ENCODE results near the gene NRG3. TPM values are rescaled to one million over a fixed set of nuclear protein-coding genes. Genes with fewer than 3 reads are reported as not detected.

NRG3 gene
- total and polyA plus RNA-seq, 9 donors: 0.04 to 4.5 (median 0.15) TPM; not detected in 2

- 6 to 30% (median 12%) methylated on average over 2 of the region's 2 CpGs for WGBS, 3 donors
- intact Hi-C loops (cut with DNase I): no loop called here
- H3K9me3 ChIP-seq: no peaks in the 10 kb centered on the region
These were observed 716.4 kb downstream of the NRG3 start for GRCh38 chr10:82591421-82591820.

DNA sequence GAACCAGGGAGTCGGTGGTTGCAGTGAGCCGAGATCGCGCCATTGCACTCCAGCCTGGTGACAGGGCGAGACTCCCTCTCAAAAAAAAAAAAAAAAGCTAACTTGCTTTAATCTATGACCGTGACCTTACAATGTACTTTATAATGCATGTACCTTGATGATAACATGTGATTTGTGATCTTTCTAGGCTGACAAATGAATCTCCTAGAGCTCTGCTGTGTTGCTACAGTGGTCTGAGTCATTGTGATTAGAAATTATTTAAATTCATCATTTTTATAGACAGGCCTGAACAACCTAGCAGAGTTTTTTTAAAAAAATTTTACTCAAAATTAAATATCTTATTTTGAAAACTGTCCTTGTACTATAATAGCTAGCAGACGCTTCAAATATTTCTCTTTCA, 722.8 kb downstream of the NRG3 start:
- no peaks in the 10 kb centered on the region for H3K9me3 ChIP-seq
- TF ChIP-seq EP300 (IDR thresholded peaks at IDR 0.05): no peak
- H3K36me3 ChIP-seq: no peaks in the 10 kb centered on the region
- H3K4me3 ChIP-seq: no peak overlapping the region
- no peaks in the 10 kb centered on the region for H3K27me3 ChIP-seq
- 90 to 92% (median 91%) methylated on average over 7 of the region's 7 CpGs for WGBS, 3 donors
- intact Hi-C loops (cut with DNase I): no loop called here
- no peak overlapping the region for H3K27ac ChIP-seq
- DNase-seq: no peak
- H3K4me1 ChIP-seq (ENCODE audit: insufficient read depth): no peaks in the 10 kb centered on the region

More at GRCh38 chr10:82591421-82591820, 716.4 kb downstream of the NRG3 start:
- TF ChIP-seq POLR2A (IDR thresholded peaks at IDR 0.05): no peak
- TF ChIP-seq CTCF (IDR thresholded peaks at IDR 0.05): no peak
- TF ChIP-seq EP300 (IDR thresholded peaks at IDR 0.05): no peak
- no peak overlapping the region for H3K27ac ChIP-seq
- no peaks in the 10 kb centered on the region for H3K4me1 ChIP-seq (ENCODE audit: insufficient read depth)
- H3K36me3 ChIP-seq: no peaks in the 10 kb centered on the region
- no peak for DNase-seq
- H3K27me3 ChIP-seq: no peaks in the 10 kb centered on the region
- H3K4me3 ChIP-seq: no peak overlapping the region

GRCh38 chr10:82609845-82610244, 734.9 kb downstream of the NRG3 start:
- intact Hi-C loops (cut with DNase I): no loop called here
- Histone ChIP-seq H3K4me1 (ENCODE audit: insufficient read depth) (no peaks in the 10 kb centered on the region), H3K9me3 (no peaks in the 10 kb centered on the region), H3K27me3 (no peaks in the 10 kb centered on the region), H3K4me3 (no peak overlapping the region), H3K27ac (no peak overlapping the region), H3K36me3 (no peaks in the 10 kb centered on the region)
- WGBS, 3 donors: 66 to 72% (median 69%) methylated on average over 3 of the region's 3 CpGs
- DNase-seq: no peak
- TF ChIP-seq CTCF (IDR thresholded peaks at IDR 0.05) (no peak), EP300 (IDR thresholded peaks at IDR 0.05) (no peak), POLR2A (IDR thresholded peaks at IDR 0.05) (no peak)

GRCh38 chr10:82618007-82618406, 743.0 kb downstream of the NRG3 start:
- no peak for TF ChIP-seq CTCF (IDR thresholded peaks at IDR 0.05)
- no peak for TF ChIP-seq EP300 (IDR thresholded peaks at IDR 0.05)
- no peaks in the 10 kb centered on the region for H3K36me3 ChIP-seq

DNA sequence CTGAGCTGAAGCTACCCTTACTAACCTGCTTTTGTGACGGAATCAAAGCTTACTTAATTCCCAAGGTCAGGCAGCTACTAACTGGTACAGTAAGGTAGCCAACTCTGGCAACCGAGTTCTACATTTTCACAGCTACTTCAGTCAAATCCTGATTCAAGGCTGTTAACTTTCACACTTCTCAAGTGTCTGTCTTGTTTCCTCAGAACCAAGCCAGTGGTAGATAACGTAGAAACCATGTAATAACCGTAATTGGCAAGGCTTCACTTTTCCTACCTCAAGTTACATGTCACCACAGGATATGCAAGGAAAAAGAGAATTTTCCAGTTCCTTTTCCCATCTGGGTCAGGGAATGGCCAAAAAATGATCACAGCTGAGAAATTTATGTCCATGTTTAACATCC, 746.7 kb downstream of the NRG3 start:
- intact Hi-C loops (cut with DNase I): no loop called here
- Histone ChIP-seq H3K27me3 (no peaks in the 10 kb centered on the region), H3K27ac (no peak overlapping the region), H3K9me3 (no peaks in the 10 kb centered on the region), H3K4me3 (no peak overlapping the region), H3K4me1 (ENCODE audit: insufficient read depth) (no peaks in the 10 kb centered on the region), H3K36me3 (no peaks in the 10 kb centered on the region)
- 73 to 85% (median 81%) methylated on average over 4 of the region's 4 CpGs for WGBS, 3 donors
- no peak for DNase-seq
- TF ChIP-seq POLR2A (IDR thresholded peaks at IDR 0.05): no peak
- no peak for TF ChIP-seq EP300 (IDR thresholded peaks at IDR 0.05)
- no peak for TF ChIP-seq CTCF (IDR thresholded peaks at IDR 0.05)

More at GRCh38 chr10:82618007-82618406, 743.0 kb downstream of the NRG3 start:
- Histone ChIP-seq H3K4me3 (no peak overlapping the region), H3K9me3 (no peaks in the 10 kb centered on the region), H3K27me3 (no peaks in the 10 kb centered on the region), H3K27ac (no peak overlapping the region), H3K4me1 (ENCODE audit: insufficient read depth) (no peaks in the 10 kb centered on the region)
- WGBS, 3 donors: 85 to 89% (median 86%) methylated on average over 5 of the region's 5 CpGs
- DNase-seq: no peak
- intact Hi-C loops (cut with DNase I): no loop called here

Measured in ovary (tissue), 9 donors.